ENCODE data around the gene RBMY1A1.
"Not testable (repeated sequence)": the region's sequence is repeated elsewhere in the genome, so short reads cannot be mapped to it uniquely, and the experiment has no call there.

RBMY1A1 gene

GRCh38 chrY:21534579-21534978 lies at the start of gene RBMY1A1:
Gene RBMY1A1, plus strand, starts transcription at chrY:21534879. Its CDS starts 2,013 bp downstream, at chrY:21536892.
- DNase-seq (ENCODE audit: low read depth); H3K4me3 ChIP-seq (ENCODE audit: low read depth, low read length): not testable (repeated sequence)

- DNase-seq (ENCODE audit: low read depth); H3K4me3 ChIP-seq (ENCODE audit: low read depth, low read length): not testable (repeated sequence)
These were observed 23.6 kb upstream of the RBMY1A1 start, which contains the start of gene RBMY1B for GRCh38 chrY:21511038-21511437. Gene RBMY1B, plus strand, starts transcription at chrY:21511338. Its CDS starts 2,013 bp downstream, at chrY:21513351.

DNA sequence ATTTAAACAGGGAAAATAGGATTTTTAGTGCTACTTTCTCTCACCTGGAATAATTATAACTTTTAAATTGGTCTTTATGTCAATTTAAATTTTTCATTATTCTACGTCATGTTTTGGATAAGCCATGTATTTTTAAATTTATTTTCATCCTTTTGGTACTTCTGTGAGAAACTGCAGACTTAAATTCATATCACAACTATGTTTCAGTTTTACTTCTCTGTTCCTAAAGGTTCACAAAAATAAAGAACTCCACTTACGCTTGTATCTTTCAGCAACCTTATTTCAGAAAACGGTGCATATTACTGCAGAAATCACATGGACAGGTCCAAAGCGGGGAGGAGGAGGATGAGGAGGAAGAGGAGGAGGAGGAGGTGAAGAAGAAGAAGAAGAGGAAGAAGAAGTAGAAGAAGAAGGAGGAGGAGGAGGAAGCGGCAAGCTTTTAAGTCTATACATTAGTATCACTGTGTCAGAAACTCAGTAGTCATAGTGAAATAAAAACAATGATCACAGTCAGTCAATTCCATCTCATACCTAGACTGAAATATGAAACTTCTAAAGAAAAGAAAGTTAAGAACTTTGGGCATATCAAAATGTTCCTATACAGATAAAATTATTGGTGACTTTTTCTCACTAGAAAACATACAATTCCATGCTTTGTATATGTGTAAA lies 24.8 kb downstream of the RBMY1A1 start:
- DNase-seq (ENCODE audit: low read depth); H3K4me3 ChIP-seq (ENCODE audit: low read depth, low read length): not testable (repeated sequence)

GRCh38 chrY:21585449-21585848 lies 50.8 kb downstream of the RBMY1A1 start:
- no peak for DNase-seq (ENCODE audit: low read depth)
- TF ChIP-seq, protein P1, sequence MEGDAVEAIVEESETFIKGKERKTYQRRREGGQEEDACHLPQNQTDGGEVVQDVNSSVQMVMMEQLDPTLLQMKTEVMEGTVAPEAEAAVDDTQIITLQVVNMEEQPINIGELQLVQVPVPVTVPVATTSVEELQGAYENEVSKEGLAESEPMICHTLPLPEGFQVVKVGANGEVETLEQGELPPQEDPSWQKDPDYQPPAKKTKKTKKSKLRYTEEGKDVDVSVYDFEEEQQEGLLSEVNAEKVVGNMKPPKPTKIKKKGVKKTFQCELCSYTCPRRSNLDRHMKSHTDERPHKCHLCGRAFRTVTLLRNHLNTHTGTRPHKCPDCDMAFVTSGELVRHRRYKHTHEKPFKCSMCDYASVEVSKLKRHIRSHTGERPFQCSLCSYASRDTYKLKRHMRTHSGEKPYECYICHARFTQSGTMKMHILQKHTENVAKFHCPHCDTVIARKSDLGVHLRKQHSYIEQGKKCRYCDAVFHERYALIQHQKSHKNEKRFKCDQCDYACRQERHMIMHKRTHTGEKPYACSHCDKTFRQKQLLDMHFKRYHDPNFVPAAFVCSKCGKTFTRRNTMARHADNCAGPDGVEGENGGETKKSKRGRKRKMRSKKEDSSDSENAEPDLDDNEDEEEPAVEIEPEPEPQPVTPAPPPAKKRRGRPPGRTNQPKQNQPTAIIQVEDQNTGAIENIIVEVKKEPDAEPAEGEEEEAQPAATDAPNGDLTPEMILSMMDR (conservative IDR thresholded peaks at IDR 0.05; ENCODE audit: low read depth, low read length) = no peak
- no peak overlapping the region for H3K4me3 ChIP-seq (ENCODE audit: low read depth, low read length)

DNA sequence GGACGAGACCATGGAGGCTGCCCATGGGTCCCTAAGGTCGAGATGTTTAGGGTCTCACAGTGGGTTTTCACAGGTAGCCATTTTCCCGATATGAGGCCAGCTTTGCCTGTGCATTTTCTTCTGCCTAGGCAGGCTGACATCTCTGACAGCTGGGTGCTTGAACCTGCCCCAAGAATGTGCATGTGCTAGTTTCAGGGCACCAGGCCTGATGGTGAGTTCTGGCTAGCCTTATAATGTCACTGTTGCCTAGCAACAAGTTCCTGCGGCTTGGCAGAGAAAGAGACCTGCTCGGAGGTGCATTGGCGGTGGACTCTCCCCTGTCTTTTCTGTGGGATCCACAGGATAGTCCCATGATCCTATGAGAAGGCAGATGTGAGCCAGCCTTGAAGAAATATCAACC lies 51.8 kb downstream of the RBMY1A1 start:
- not testable (repeated sequence) for DNase-seq (ENCODE audit: low read depth)

DNA sequence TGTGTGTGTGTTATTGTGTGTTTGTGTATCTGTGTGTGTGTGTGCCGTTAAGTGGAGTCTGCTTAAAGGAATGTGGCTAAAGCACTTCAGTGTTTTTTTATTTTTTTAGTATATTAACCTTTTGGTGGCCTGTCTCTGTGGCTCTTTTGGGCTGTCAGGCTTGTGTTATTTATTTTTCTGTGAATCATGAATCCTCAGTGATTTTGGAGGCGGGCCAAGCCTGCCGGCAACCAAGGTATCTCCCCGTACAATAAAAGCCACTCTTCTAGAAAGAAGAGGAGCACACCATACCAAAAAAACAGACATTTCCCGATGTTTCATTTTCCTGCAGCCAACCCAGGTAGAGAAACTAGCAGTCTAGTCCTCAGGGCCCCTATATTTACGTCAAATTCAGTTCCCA lies 57.4 kb downstream of the RBMY1A1 start:
- TF ChIP-seq, protein P1 (conservative IDR thresholded peaks at IDR 0.05; ENCODE audit: low read depth, low read length) = no peak
- DNase-seq (ENCODE audit: low read depth) = no peak
- no peak overlapping the region for H3K4me3 ChIP-seq (ENCODE audit: low read depth, low read length)

More for the DNA sequence above, 51.8 kb downstream of the RBMY1A1 start:
- not testable (repeated sequence) for H3K4me3 ChIP-seq (ENCODE audit: low read depth, low read length)

DNA sequence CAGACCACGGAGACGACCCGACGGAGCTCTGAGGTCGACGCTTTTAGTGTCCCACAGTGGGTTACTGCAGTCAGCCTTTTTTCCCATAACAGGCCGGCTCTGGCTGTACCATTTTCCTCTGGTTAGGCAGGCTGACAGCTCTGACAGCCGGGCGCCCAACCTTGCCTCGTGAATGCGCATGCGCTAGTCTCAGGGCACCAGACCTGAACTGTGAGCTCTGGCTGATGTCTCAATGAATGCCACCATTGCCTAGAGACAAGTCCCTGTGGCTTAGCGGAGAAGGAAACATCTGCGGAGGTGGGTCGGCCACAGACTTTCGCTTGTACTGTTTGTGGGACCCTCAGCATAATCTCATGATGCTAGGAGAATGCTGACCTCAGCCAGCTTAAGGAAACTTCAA lies 61.6 kb downstream of the RBMY1A1 start:
- not testable (repeated sequence) for DNase-seq (ENCODE audit: low read depth); H3K4me3 ChIP-seq (ENCODE audit: low read depth, low read length)
